ENCODE data around the gene SLC15A1.

SLC15A1 gene

GRCh38 chr13:98752467-98753290, at the start of gene SLC15A1:
SLC15A1 (minus strand) TSS chr13:98752672; CDS start chr13:98752598, 74 bp downstream.
- DNase-seq = no peak

GRCh38 chr13:98801626-98802418, 49.4 kb upstream of the SLC15A1 start:
- no peak for DNase-seq

- no peak for DNase-seq
Observed at GRCh38 chr13:98800078-98800477, 47.6 kb upstream of the SLC15A1 start.

- no peak for DNase-seq
Observed at GRCh38 chr13:98798849-98799645, 46.6 kb upstream of the SLC15A1 start.

- DNase-seq = no peak
Observed at GRCh38 chr13:98797456-98797855, 45.0 kb upstream of the SLC15A1 start.

GRCh38 chr13:98796798-98797197, 44.3 kb upstream of the SLC15A1 start:
- no peak for DNase-seq

GRCh38 chr13:98796191-98796590, 43.7 kb upstream of the SLC15A1 start:
- DNase-seq = no peak

- no peak for DNase-seq
Observed at GRCh38 chr13:98795220-98795619, 42.7 kb upstream of the SLC15A1 start.

- no peak for DNase-seq
Observed at GRCh38 chr13:98794498-98794897, 42.0 kb upstream of the SLC15A1 start.

GRCh38 chr13:98792785-98793495, 40.5 kb upstream of the SLC15A1 start:
- no peak for DNase-seq

GRCh38 chr13:98792321-98792720, 39.8 kb upstream of the SLC15A1 start:
- no peak for DNase-seq

GRCh38 chr13:98791611-98792010, 39.1 kb upstream of the SLC15A1 start:
- no peak for DNase-seq

- no peak for DNase-seq
Observed at GRCh38 chr13:98787996-98788395, 35.5 kb upstream of the SLC15A1 start.

GRCh38 chr13:98787173-98787572, 34.7 kb upstream of the SLC15A1 start:
- no peak for DNase-seq

- no peak for DNase-seq
Observed at GRCh38 chr13:98786023-98786422, 33.6 kb upstream of the SLC15A1 start.

GRCh38 chr13:98785405-98785804, 32.9 kb upstream of the SLC15A1 start:
- DNase-seq = no peak

- DNase-seq = no peak
Observed at GRCh38 chr13:98784666-98785065, 32.2 kb upstream of the SLC15A1 start.

- no peak for DNase-seq
Observed at GRCh38 chr13:98783856-98784478, 31.5 kb upstream of the SLC15A1 start.

- DNase-seq = no peak
Observed at GRCh38 chr13:98782654-98783053, 30.2 kb upstream of the SLC15A1 start.

- no peak for DNase-seq
Observed at GRCh38 chr13:98781905-98782304, 29.4 kb upstream of the SLC15A1 start.

GRCh38 chr13:98781470-98781869, 29.0 kb upstream of the SLC15A1 start:
- DNase-seq = no peak

- DNase-seq = no peak
Observed at GRCh38 chr13:98781045-98781444, 28.6 kb upstream of the SLC15A1 start.

Measured in NCI-H1930 (cell line).